Breast epithelium (tissue), 3 donors: ENCODE data around the gene TREML2.

Experiments
- POLR2A ChIP-seq: fragments of 450-650 bp; IDR thresholded peaks from one replicate; pipeline ENCODE4 v1.6.1; 2016; ENCODE audit warnings: antibody characterized with exemption, mild to moderate bottlenecking, moderate library complexity
- POLR2AphosphoS5 ChIP-seq, 3 donors: sonication (generic); formaldehyde crosslinking; IDR thresholded peaks; one replicate each; pipeline ENCODE4 v1.6.1; 2017; ENCODE audit warnings: antibody characterized with exemption in 3 of 3
- TF ChIP-seq, protein P1 (sequence below), 3 donors: fragments of 450-650 bp; IDR thresholded peaks; one replicate each; pipeline ENCODE4 v1.5.1; 2016 to 2017; ENCODE audit warnings: antibody characterized with exemption in 3 of 3, mild to moderate bottlenecking in 3 of 3, moderate library complexity in 3 of 3

GRCh38 chr6:41156771-41157170 is 44.2 kb downstream of the TREML2 start:
- no peak for TF ChIP-seq POLR2A
- no peak for TF ChIP-seq POLR2AphosphoS5 (IDR thresholded peaks at IDR 0.05)
- TF ChIP-seq, protein P1, sequence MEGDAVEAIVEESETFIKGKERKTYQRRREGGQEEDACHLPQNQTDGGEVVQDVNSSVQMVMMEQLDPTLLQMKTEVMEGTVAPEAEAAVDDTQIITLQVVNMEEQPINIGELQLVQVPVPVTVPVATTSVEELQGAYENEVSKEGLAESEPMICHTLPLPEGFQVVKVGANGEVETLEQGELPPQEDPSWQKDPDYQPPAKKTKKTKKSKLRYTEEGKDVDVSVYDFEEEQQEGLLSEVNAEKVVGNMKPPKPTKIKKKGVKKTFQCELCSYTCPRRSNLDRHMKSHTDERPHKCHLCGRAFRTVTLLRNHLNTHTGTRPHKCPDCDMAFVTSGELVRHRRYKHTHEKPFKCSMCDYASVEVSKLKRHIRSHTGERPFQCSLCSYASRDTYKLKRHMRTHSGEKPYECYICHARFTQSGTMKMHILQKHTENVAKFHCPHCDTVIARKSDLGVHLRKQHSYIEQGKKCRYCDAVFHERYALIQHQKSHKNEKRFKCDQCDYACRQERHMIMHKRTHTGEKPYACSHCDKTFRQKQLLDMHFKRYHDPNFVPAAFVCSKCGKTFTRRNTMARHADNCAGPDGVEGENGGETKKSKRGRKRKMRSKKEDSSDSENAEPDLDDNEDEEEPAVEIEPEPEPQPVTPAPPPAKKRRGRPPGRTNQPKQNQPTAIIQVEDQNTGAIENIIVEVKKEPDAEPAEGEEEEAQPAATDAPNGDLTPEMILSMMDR (IDR thresholded peaks at IDR 0.05), result no peak
